HepG2 (cell line): ENCODE measurements around the gene GRK5. TPM values are rescaled to one million over a fixed set of nuclear protein-coding genes. Genes with fewer than 3 reads are reported as not detected.

Experiments
- CEBPZ ChIP-seq: IDR thresholded peaks from 2 replicates; pipeline ENCODE4 v1.6.1; 2012; ENCODE audit warnings: low read length, improper control_type of control experiment
- GTF2F1 ChIP-seq: fragments of 150-350 bp; IDR thresholded peaks from 2 replicates; pipeline ENCODE4 v1.6.1; 2014; ENCODE audit warnings: low read length
- HIVEP1 ChIP-seq: sonication (generic); formaldehyde crosslinking; IDR thresholded peaks from 2 replicates; pipeline ENCODE4 v1.4.0; 2020; ENCODE audit warnings: mild to moderate bottlenecking, missing genetic modification reagents
- MIER2 ChIP-seq: IDR thresholded peaks from 2 replicates; pipeline ENCODE4 v1.6.1; 2016; ENCODE audit warnings: missing biosample characterization, missing genetic modification reagents
- MIXL1 ChIP-seq: IDR thresholded peaks from 2 replicates; pipeline ENCODE4 v1.6.1; 2016
- POLR2AphosphoS5 ChIP-seq: IDR thresholded peaks from 2 replicates; pipeline ENCODE4 v1.6.1; 2012; ENCODE audit warnings: low read depth, low read length
- RERE ChIP-seq: IDR thresholded peaks from 2 replicates; pipeline ENCODE4 v1.6.1; 2016; ENCODE audit warnings: low read depth, missing genetic modification reagents, missing compliant biosample characterization
- SATB2 ChIP-seq: sonication (generic); formaldehyde crosslinking; IDR thresholded peaks from 2 replicates; pipeline ENCODE4 v1.5.0; 2020; ENCODE audit warnings: missing genetic modification reagents
- SCMH1 ChIP-seq: sonication (generic); formaldehyde crosslinking; IDR thresholded peaks from 2 replicates; pipeline ENCODE4 v1.9.0; 2021; ENCODE audit warnings: missing genetic modification reagents, mild to moderate bottlenecking, borderline replicate concordance
- SKIL ChIP-seq: sonication (generic); formaldehyde crosslinking; IDR thresholded peaks from 2 replicates; pipeline ENCODE4 v1.8.0; 2022; ENCODE audit warnings: missing genetic modification reagents, mild to moderate bottlenecking, moderate library complexity, borderline replicate concordance
- TAF15 ChIP-seq: fragments of 200-400 bp; formaldehyde crosslinking; IDR thresholded peaks from one replicate; pipeline ENCODE4 v1.6.1; 2018; ENCODE audit warnings: mild to moderate bottlenecking, low read depth, low read length; ENCODE audit not compliant: poor library complexity, severe bottlenecking
- TFDP2 ChIP-seq: sonication (generic); formaldehyde crosslinking; IDR thresholded peaks from 2 replicates; pipeline ENCODE4 v1.4.0; 2020; ENCODE audit warnings: missing genetic modification reagents
- ZFP91 ChIP-seq: sonication (generic); formaldehyde crosslinking; IDR thresholded peaks from 2 replicates; pipeline ENCODE4 v1.9.0; 2022; ENCODE audit warnings: missing genetic modification reagents, mild to moderate bottlenecking, borderline replicate concordance
- ZNF121 ChIP-seq: sonication (generic); formaldehyde crosslinking; IDR thresholded peaks from 2 replicates; pipeline ENCODE4 v1.5.0; 2020; ENCODE audit warnings: mild to moderate bottlenecking, missing genetic modification reagents
- ZNF383 ChIP-seq: sonication (generic); formaldehyde crosslinking; IDR thresholded peaks from 2 replicates; pipeline ENCODE4 v1.4.0; 2020; ENCODE audit warnings: missing genetic modification reagents, mild to moderate bottlenecking, borderline replicate concordance
- polyA plus RNA-seq, 8 experiments: library from polyadenylated mRNA; depleted of rRNA in 3 of 8; stranded (reverse) in 7 of 8; unstranded in 1 of 8; fragments of >200 nt; fragmentation: Illumina TruSeq in 4 of 8; extraction: Trizol in 4 of 8; gene quantifications; 2 replicates each; pipeline versions ENCODE4 v1.2.1 to v1.2.3, GENCODE V29; 2011 to 2016; ENCODE audit warnings: low read depth in 4 of 8, missing spikeins in 1 of 8, mixed read lengths in 1 of 8; ENCODE audit not compliant: insufficient read depth in 1 of 8
- total RNA-seq, 5 experiments: library from RNA; depleted of rRNA; stranded (reverse); fragments of >200 nt; fragmentation: Illumina TruSeq; extraction: Trizol; gene quantifications; 2 replicates each; pipeline ENCODE4 v1.2.3, GENCODE V29; 2016; ENCODE audit warnings: low read depth in 1 of 5

Gene GRK5
- total and polyA plus RNA-seq, 2 of the 13 experiments (the other 11 are each of a cell fraction or from before 2014, with no cell fraction given): 10.4 to 12.6 TPM

GRCh38 chr10:119178372-119179119 lies 28.8 kb upstream of the GRK5 start, which contains the start of gene PRDX3 (continued):
- TF ChIP-seq ZFP91: peak; percentile 83; the same call in 1 of the 2 replicates
- no peak; the same call in 1 of the 2 replicates for TF ChIP-seq MIXL1 (CRISPR knock-in tag)
- no peak for TF ChIP-seq TAF15
- TF ChIP-seq POLR2AphosphoS5: peak; percentile 92
- TF ChIP-seq SCMH1 (CRISPR knock-in tag): no peak
- no peak; the same call in 1 of the 2 replicates for TF ChIP-seq HIVEP1
- no peak for TF ChIP-seq ZNF121 (CRISPR knock-in tag)
- no peak for TF ChIP-seq SATB2
- no peak for TF ChIP-seq MIER2
- peak; percentile 61; the same call in 1 of the 2 replicates for TF ChIP-seq TFDP2 (CRISPR knock-in tag)
- TF ChIP-seq RERE (CRISPR knock-in tag): 0 out of 2 replicates have a peak, but pooled peaks have one; percentile 8
- no peak for TF ChIP-seq GTF2F1
- TF ChIP-seq ZNF383 (CRISPR knock-in tag): no peak
- TF ChIP-seq CEBPZ: no peak
- no peak for TF ChIP-seq SKIL
